Stomach smooth muscle (tissue), 2 donors: ENCODE data around the gene ZC3H10.
"Not testable (repeated sequence)": the region's sequence is repeated elsewhere in the genome, so short reads cannot be mapped to it uniquely, and the experiment has no call there.

Experiments
- H3K27ac ChIP-seq: one replicate; pipeline ENCODE4 v1.7.0; 2013; ENCODE audit warnings: mild to moderate bottlenecking, low read length, inconsistent platforms
- H3K27me3 ChIP-seq, 2 donors: one replicate each; pipeline ENCODE4 v1.7.0; 2013; ENCODE audit warnings: low read length in 2 of 2; ENCODE audit not compliant: insufficient read depth in 2 of 2, control insufficient read depth in 1 of 2
- H3K36me3 ChIP-seq, 2 donors: one replicate each; pipeline ENCODE4 v1.7.0; 2013; ENCODE audit warnings: low read length in 2 of 2; ENCODE audit not compliant: control insufficient read depth in 2 of 2, insufficient read depth in 2 of 2
- H3K4me1 ChIP-seq: one replicate; pipeline ENCODE4 v1.7.0; 2013; ENCODE audit warnings: low read length; ENCODE audit not compliant: control insufficient read depth, insufficient read depth
- H3K4me3 ChIP-seq, 2 donors: one replicate each; pipeline ENCODE4 v1.7.0; 2013; ENCODE audit warnings: low read length in 2 of 2
- H3K9ac ChIP-seq, 2 donors: one replicate each; pipeline ENCODE4 v1.7.0; 2013; ENCODE audit warnings: low read length in 2 of 2, mild to moderate bottlenecking in 1 of 2
- H3K9me3 ChIP-seq, 2 donors: one replicate each; pipeline ENCODE4 v1.7.0; 2013; ENCODE audit warnings: low read length in 2 of 2; ENCODE audit not compliant: control insufficient read depth in 2 of 2
- donor health status: healthy.
- donor health status: Pancreatic carcinoma.

ZC3H10 gene

GRCh38 chr12:56117082-56117706 is 872 bp upstream of the ZC3H10 start:
- H3K4me3 ChIP-seq = peak overlapping the region; percentile 99
- not testable (repeated sequence) for H3K27me3 ChIP-seq

GRCh38 chr12:56118688-56119357 is 757 bp downstream of the ZC3H10 start:
- H3K9ac ChIP-seq = peak overlapping the region; percentile 83 to 93
- H3K4me3 ChIP-seq = peak overlapping the region; percentile 87 to 99
- H3K4me1 ChIP-seq = peaks cover 58% of the 10 kb centered on the region
- no peaks in the 10 kb centered on the region for H3K27me3 ChIP-seq
- peaks cover 9 to 14% of the 10 kb centered on the region in 2 donors for H3K36me3 ChIP-seq
- H3K9me3 ChIP-seq = no peaks in the 10 kb centered on the region
- H3K27ac ChIP-seq = peak overlapping the region; percentile 98

More at GRCh38 chr12:56117082-56117706, 872 bp upstream of the ZC3H10 start:
- H3K36me3 ChIP-seq = peaks cover 17 to 18% of the 10 kb centered on the region in 2 donors
- H3K27ac ChIP-seq = peak overlapping the region; percentile 98
- H3K9me3 ChIP-seq = not testable (repeated sequence)
- H3K9ac ChIP-seq = peak overlapping the region; percentile 99 to 100
- H3K4me1 ChIP-seq = peaks cover 44% of the 10 kb centered on the region

- H3K27me3 ChIP-seq = no peaks in the 10 kb centered on the region
- peaks cover 9 to 16% of the 10 kb centered on the region in 2 donors for H3K36me3 ChIP-seq
- H3K4me3 ChIP-seq = peak overlapping the region; percentile 87 to 99
- H3K9me3 ChIP-seq = no peaks in the 10 kb centered on the region
- H3K27ac ChIP-seq = peak overlapping the region; percentile 98
- peaks cover 63% of the 10 kb centered on the region for H3K4me1 ChIP-seq
- H3K9ac ChIP-seq = peak overlapping the region; percentile 55 to 83
Measured at GRCh38 chr12:56119361-56119796, 1.3 kb downstream of the ZC3H10 start.

- Histone ChIP-seq H3K4me3 (peak overlapping the region in 1 of 2 donors; percentile 99), H3K27ac (peak overlapping the region; percentile 98), H3K27me3 (no peaks in the 10 kb centered on the region), H3K4me1 (peaks cover 68% of the 10 kb centered on the region), H3K9me3 (no peaks in the 10 kb centered on the region), H3K9ac (peak overlapping the region in 1 of 2 donors; percentile 25), H3K36me3 (peaks cover 9 to 16% of the 10 kb centered on the region in 2 donors)
Measured at GRCh38 chr12:56120158-56120846, 2.2 kb downstream of the ZC3H10 start.

- Histone ChIP-seq H3K36me3 (peaks cover 9 to 16% of the 10 kb centered on the region in 2 donors), H3K9ac (peak overlapping the region; percentile 18 to 36), H3K9me3 (no peaks in the 10 kb centered on the region), H3K4me3 (peak overlapping the region in 1 of 2 donors; percentile 15), H3K27me3 (no peaks in the 10 kb centered on the region), H3K4me1 (peaks cover 76% of the 10 kb centered on the region), H3K27ac (peak overlapping the region; percentile 98)
Measured at GRCh38 chr12:56121204-56121870, 3.3 kb downstream of the ZC3H10 start.

GRCh38 chr12:56122637-56123036 is 4.6 kb downstream of the ZC3H10 start:
- Histone ChIP-seq H3K27me3 (no peaks in the 10 kb centered on the region), H3K4me1 (peaks cover 86% of the 10 kb centered on the region), H3K4me3 (peak overlapping the region; percentile 28 to 57), H3K36me3 (peaks cover 9 to 16% of the 10 kb centered on the region in 2 donors), H3K9me3 (no peaks in the 10 kb centered on the region), H3K27ac (peak overlapping the region; percentile 64), H3K9ac (no peak overlapping the region)

GRCh38 chr12:56124133-56124532 is 6.1 kb downstream of the ZC3H10 start:
- Histone ChIP-seq H3K4me3 (no peak overlapping the region), H3K36me3 (peaks cover 9 to 16% of the 10 kb centered on the region in 2 donors), H3K27me3 (no peaks in the 10 kb centered on the region), H3K4me1 (peaks cover 73% of the 10 kb centered on the region), H3K9ac (peak overlapping the region; percentile 29), H3K9me3 (no peaks in the 10 kb centered on the region), H3K27ac (peak overlapping the region; percentile 42)

- peaks cover 59% of the 10 kb centered on the region for H3K4me1 ChIP-seq
Measured at GRCh38 chr12:56126732-56127239, 8.7 kb downstream of the ZC3H10 start.

GRCh38 chr12:56127485-56127887 is 9.4 kb downstream of the ZC3H10 start:
- H3K9ac ChIP-seq = peak overlapping the region; percentile 65 to 81
- no peaks in the 10 kb centered on the region for H3K9me3 ChIP-seq
- peak overlapping the region; percentile 65 to 95 for H3K4me3 ChIP-seq
- peak overlapping the region; percentile 83 for H3K27ac ChIP-seq
- peaks cover 19 to 25% of the 10 kb centered on the region in 2 donors for H3K36me3 ChIP-seq
- peaks cover 52% of the 10 kb centered on the region for H3K4me1 ChIP-seq
- no peaks in the 10 kb centered on the region for H3K27me3 ChIP-seq

More at GRCh38 chr12:56126732-56127239, 8.7 kb downstream of the ZC3H10 start:
- H3K9me3 ChIP-seq = no peaks in the 10 kb centered on the region
- H3K4me3 ChIP-seq = peak overlapping the region; percentile 65 to 95
- H3K36me3 ChIP-seq = peaks cover 12 to 19% of the 10 kb centered on the region in 2 donors
- H3K27me3 ChIP-seq = no peaks in the 10 kb centered on the region
- H3K9ac ChIP-seq = peak overlapping the region; percentile 65 to 81
- peak overlapping the region; percentile 83 for H3K27ac ChIP-seq
